Fibroblast of pulmonary artery (primary cell): ENCODE results near the gene EFCAB6.

ENCODE experiments used
- DNase-seq: peaks from one replicate; pipeline ENCODE4 v3.0.0-alpha.2; 2010; ENCODE audit warnings: low read depth
- H3K4me3 ChIP-seq: replicated peaks from 2 replicates; pipeline ENCODE4 v1.5.1; 2011; ENCODE audit warnings: low read depth, mild to moderate bottlenecking, control low read depth, low read length, moderate library complexity
- CTCF ChIP-seq: IDR thresholded peaks from 2 replicates; pipeline ENCODE4 v1.5.1; 2011; ENCODE audit warnings: mild to moderate bottlenecking, control low read depth, low read length, inconsistent platforms; ENCODE audit errors: missing control alignments

EFCAB6 gene

GRCh38 chr22:43490311-43490710, 321.8 kb downstream of the EFCAB6 start:
- DNase-seq, result no peak
- H3K4me3 ChIP-seq, result no peak overlapping the region
- TF ChIP-seq CTCF, result no peak

GRCh38 chr22:43488937-43489336, 323.2 kb downstream of the EFCAB6 start:
- no peak for DNase-seq
- no peak for TF ChIP-seq CTCF
- H3K4me3 ChIP-seq, result no peak overlapping the region

GRCh38 chr22:43488031-43488866, 323.9 kb downstream of the EFCAB6 start:
- H3K4me3 ChIP-seq, result no peak overlapping the region
- DNase-seq, result no peak
- no peak for TF ChIP-seq CTCF

- no peak for TF ChIP-seq CTCF
- no peak overlapping the region for H3K4me3 ChIP-seq
- no peak for DNase-seq
Measured at GRCh38 chr22:43487311-43488030, 324.6 kb downstream of the EFCAB6 start.

GRCh38 chr22:43485502-43486089, 326.5 kb downstream of the EFCAB6 start:
- DNase-seq, result no peak
- TF ChIP-seq CTCF, result no peak
- no peak overlapping the region for H3K4me3 ChIP-seq

GRCh38 chr22:43484227-43484626, 327.9 kb downstream of the EFCAB6 start:
- no peak for TF ChIP-seq CTCF
- no peak for DNase-seq

More at GRCh38 chr22:43484227-43484626, 327.9 kb downstream of the EFCAB6 start:
- H3K4me3 ChIP-seq, result no peak overlapping the region
